A673 (cell line): Measurements from ENCODE around the gene CAMK1D. TPM values are rescaled to one million over a fixed set of nuclear protein-coding genes. Genes with fewer than 3 reads are reported as not detected.

Experiments used
- BruUV-seq: library from RNA; stranded (reverse); fragments of 400-500 nt; replicated peaks from 2 replicates; lab custom pipeline; 2021; lab: Mats Ljungman, UMichigan
- CTCF ChIA-PET: fragments of 300-600 bp; sonication (Branson Sonifier 250); formaldehyde crosslinking; loops from one replicate; lab custom pipeline; 2022; ENCODE audit warnings: antibody characterized with exemption; lab: Charles Lee
- POLR2A ChIA-PET: fragments of 300-600 bp; sonication (Branson Sonifier 250); formaldehyde crosslinking; loops from one replicate; lab custom pipeline; 2022; ENCODE audit warnings: antibody characterized with exemption; ENCODE audit not compliant: low non-redundant PET; lab: Charles Lee
- DNase-seq: peaks from one replicate; pipeline ENCODE4 v3.0.0-alpha.2; 2015; ENCODE audit warnings: low spot score
- H3K27ac ChIP-seq: fragments of 200-600 bp; sonication (generic); 2 replicates; pipeline ENCODE4 v1.5.1; 2016; ENCODE audit warnings: mixed run types, low read depth, mild to moderate bottlenecking, mixed read lengths, antibody characterized with exemption, low read length; ENCODE audit not compliant: poor library complexity, severe bottlenecking
- H3K27me3 ChIP-seq: fragments of 200-600 bp; sonication (generic); replicated peaks from 2 replicates; pipeline ENCODE4 v1.6.1; 2017; ENCODE audit warnings: mixed run types, low read depth, mild to moderate bottlenecking, mixed read lengths, antibody characterized with exemption, low read length; ENCODE audit not compliant: insufficient read depth, poor library complexity
- H3K36me3 ChIP-seq: fragments of 200-600 bp; sonication (generic); 2 replicates; pipeline ENCODE4 v1.6.1; 2016; ENCODE audit warnings: mixed run types, mild to moderate bottlenecking, mixed read lengths, antibody characterized with exemption, low read length; ENCODE audit not compliant: insufficient read depth, poor library complexity, severe bottlenecking
- H3K4me1 ChIP-seq: fragments of 200-600 bp; sonication (generic); 2 replicates; pipeline ENCODE4 v1.6.1; 2017; ENCODE audit warnings: mixed run types, mild to moderate bottlenecking, mixed read lengths, antibody characterized with exemption, low read length; ENCODE audit not compliant: insufficient read depth, poor library complexity, severe bottlenecking
- H3K4me3 ChIP-seq: fragments of 200-600 bp; sonication (generic); 2 replicates; pipeline ENCODE4 v1.5.1; 2016; ENCODE audit warnings: low read depth, mixed run types, mild to moderate bottlenecking, mixed read lengths, low read length; ENCODE audit not compliant: poor library complexity, severe bottlenecking
- H3K9me3 ChIP-seq: fragments of 200-600 bp; sonication (generic); 2 replicates; pipeline ENCODE4 v1.6.1; 2016; ENCODE audit warnings: mixed run types, low read depth, mild to moderate bottlenecking, mixed read lengths, antibody characterized with exemption, low read length; ENCODE audit not compliant: poor library complexity, severe bottlenecking
- EZH2 ChIP-seq: fragments of 200-600 bp; sonication (generic); IDR thresholded peaks from 2 replicates; pipeline ENCODE4 v1.6.1; 2017; ENCODE audit warnings: borderline replicate concordance, low read depth, mild to moderate bottlenecking, mixed read lengths, antibody characterized with exemption, low read length; ENCODE audit not compliant: poor library complexity, severe bottlenecking
- intact Hi-C: fragments of 100-400 bp; cut with micrococcal nuclease; formaldehyde crosslinking; loops from one replicate; pipeline ENCODE4 v1.10.0; 2022; ENCODE audit not compliant: unreplicated experiment
- total RNA-seq: library from RNA; stranded (reverse); gene quantifications from 2 replicates; pipeline ENCODE4 v1.2.3, GENCODE V29; 2021
- TF ChIP-seq, protein P1 (sequence below): fragments of 300-800, 200-600 bp; sonication (generic); conservative IDR thresholded peaks from 2 replicates; pipeline ENCODE4 v1.5.1; 2017; ENCODE audit warnings: low read depth, mild to moderate bottlenecking, antibody characterized with exemption, low read length, moderate library complexity, mixed read lengths

Gene CAMK1D
- total RNA-seq, 1 experiment from 2014 or later, result 23.7 TPM

DNA sequence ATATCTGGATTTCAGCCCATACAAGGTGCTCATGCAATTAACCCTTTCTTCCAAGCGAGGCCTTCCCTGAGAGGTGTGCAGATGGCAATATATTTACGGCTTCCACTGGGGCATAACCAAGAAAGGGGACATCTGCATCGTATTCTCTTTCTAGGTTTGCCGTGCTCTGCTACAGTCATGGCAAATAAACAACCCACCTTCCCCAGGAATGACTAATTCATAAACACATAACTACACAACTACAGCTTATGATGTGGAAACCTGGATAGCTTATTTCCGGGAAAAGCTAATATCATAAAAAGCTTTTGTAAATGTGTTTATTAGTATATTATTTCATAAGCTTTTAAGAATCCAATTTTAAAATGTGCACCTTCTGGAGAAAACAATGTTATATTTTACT, 120.0 kb downstream of the CAMK1D start:
- Histone ChIP-seq H3K4me3 (no peak overlapping the region), H3K9me3 (no peaks in the 10 kb centered on the region), H3K36me3 (no peaks in the 10 kb centered on the region), H3K27me3 (no peaks in the 10 kb centered on the region), H3K4me1 (peaks cover 4% of the 10 kb centered on the region), H3K27ac (no peak overlapping the region)
- TF ChIP-seq, protein P1, sequence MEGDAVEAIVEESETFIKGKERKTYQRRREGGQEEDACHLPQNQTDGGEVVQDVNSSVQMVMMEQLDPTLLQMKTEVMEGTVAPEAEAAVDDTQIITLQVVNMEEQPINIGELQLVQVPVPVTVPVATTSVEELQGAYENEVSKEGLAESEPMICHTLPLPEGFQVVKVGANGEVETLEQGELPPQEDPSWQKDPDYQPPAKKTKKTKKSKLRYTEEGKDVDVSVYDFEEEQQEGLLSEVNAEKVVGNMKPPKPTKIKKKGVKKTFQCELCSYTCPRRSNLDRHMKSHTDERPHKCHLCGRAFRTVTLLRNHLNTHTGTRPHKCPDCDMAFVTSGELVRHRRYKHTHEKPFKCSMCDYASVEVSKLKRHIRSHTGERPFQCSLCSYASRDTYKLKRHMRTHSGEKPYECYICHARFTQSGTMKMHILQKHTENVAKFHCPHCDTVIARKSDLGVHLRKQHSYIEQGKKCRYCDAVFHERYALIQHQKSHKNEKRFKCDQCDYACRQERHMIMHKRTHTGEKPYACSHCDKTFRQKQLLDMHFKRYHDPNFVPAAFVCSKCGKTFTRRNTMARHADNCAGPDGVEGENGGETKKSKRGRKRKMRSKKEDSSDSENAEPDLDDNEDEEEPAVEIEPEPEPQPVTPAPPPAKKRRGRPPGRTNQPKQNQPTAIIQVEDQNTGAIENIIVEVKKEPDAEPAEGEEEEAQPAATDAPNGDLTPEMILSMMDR, result no peak
- no peak for TF ChIP-seq EZH2
- DNase-seq, result no peak
- no TSS peak for BruUV-seq
- CTCF ChIA-PET, result no interaction called here
- intact Hi-C loops, result no loop called here
- POLR2A ChIA-PET, result no interaction called here

DNA sequence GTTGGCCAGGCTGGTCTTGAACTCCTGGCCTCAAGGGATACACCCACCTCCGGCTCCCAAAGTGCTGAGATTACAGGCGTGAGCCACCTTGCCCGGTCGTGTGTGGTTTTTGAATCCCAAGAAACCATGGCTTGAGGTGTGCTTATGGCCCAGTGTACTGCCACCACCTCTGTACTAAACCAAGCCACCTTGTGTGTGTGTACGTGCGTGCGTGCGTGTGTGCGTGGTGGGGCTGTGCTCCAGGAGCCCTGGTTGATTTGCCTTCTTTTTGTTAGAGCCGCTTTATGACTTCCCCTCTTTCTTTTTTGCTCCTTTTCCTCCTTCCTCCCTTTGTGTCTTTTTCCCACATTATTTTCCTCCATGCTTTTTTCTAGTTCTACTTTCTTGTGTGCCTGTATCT, 121.4 kb downstream of the CAMK1D start:
- intact Hi-C loops, result no loop called here
- ChIA-PET POLR2A (no interaction called here), CTCF (no interaction called here)
- no peaks in the 10 kb centered on the region for H3K4me1 ChIP-seq
- no peaks in the 10 kb centered on the region for H3K27me3 ChIP-seq
- no peak overlapping the region for H3K27ac ChIP-seq
- TF ChIP-seq, protein P1, result no peak
- TF ChIP-seq EZH2, result no peak
- no peak for DNase-seq
- BruUV-seq, result no TSS peak
- no peak overlapping the region for H3K4me3 ChIP-seq
- no peaks in the 10 kb centered on the region for H3K36me3 ChIP-seq
- no peaks in the 10 kb centered on the region for H3K9me3 ChIP-seq

DNA sequence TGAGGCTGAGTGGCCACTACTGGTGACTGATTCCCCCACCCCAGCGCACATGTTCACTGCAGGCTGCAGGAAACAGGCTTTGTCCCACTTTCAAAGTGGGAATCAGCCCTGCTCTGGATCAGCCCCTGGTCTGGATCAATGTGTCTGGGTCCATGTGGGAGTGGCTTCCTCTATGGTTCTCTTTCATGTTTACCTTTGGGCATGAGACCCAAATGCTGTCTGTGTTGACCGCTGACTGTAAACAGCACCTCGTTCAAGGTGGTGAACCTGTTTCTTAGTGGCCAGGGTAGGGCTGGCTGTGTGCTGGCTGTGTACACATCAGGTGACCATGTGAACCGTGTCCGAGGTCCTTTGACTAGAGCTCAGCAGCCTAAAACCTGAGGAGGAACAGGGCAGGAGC, 121.8 kb downstream of the CAMK1D start:
- H3K36me3 ChIP-seq, result no peaks in the 10 kb centered on the region
- ChIA-PET CTCF (no interaction called here), POLR2A (no interaction called here)
- H3K9me3 ChIP-seq, result no peaks in the 10 kb centered on the region
- no peak overlapping the region for H3K4me3 ChIP-seq
- no peaks in the 10 kb centered on the region for H3K4me1 ChIP-seq
- no peak for DNase-seq
- no peaks in the 10 kb centered on the region for H3K27me3 ChIP-seq
- no TSS peak for BruUV-seq
- intact Hi-C loops, result no loop called here
- H3K27ac ChIP-seq, result no peak overlapping the region
- TF ChIP-seq, protein P1, result no peak
- TF ChIP-seq EZH2, result no peak
